Measurements from ENCODE around the gene AFF3. TPM values are rescaled to one million over a fixed set of nuclear protein-coding genes. Genes with fewer than 3 reads are reported as not detected.

The AFF3 gene
- total and polyA plus RNA-seq, 2 of the 13 experiments (the other 11 are each of a cell fraction or from before 2014, with no cell fraction given), result not detected

DNA sequence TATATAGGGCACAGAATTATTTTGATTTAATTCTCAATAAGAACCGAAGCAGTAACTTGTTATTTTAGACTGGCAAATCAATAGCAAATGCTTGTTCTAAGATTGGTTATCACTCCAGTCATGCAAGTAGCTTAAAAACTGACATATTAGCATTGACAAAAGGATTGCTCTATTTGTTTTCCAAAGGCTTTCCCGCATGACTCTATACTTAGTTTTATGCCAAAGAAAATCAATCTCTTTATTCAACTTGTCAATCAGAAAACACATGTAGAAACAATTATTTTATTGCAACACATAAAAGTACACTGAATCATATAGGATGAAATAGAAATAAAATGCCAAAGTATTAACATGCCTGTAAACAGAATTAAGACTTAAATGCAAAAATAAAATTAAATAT is 108.4 kb downstream of the AFF3 start (continued):
- no peak for TF ChIP-seq MATR3 (CRISPR knock-in tag; IDR thresholded peaks at IDR 0.05)
- TF ChIP-seq, protein P1, sequence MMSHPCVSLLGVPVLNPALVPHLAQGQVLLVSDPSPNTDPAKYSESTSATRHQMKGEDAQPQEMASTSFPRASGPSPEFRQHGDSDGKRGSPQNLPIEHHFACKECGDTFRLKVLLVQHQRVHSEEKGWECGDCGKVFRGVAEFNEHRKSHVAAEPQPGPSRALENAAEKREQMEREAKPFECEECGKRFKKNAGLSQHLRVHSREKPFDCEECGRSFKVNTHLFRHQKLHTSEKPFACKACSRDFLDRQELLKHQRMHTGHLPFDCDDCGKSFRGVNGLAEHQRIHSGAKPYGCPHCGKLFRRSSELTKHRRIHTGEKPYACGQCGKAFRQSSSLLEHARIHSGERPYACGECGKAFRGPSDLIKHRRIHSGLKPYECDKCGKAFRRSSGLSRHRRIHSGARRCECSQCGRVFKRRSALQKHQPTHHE (CRISPR knock-in tag; IDR thresholded peaks at IDR 0.05; ENCODE audit: borderline replicate concordance), result no peak

DNA sequence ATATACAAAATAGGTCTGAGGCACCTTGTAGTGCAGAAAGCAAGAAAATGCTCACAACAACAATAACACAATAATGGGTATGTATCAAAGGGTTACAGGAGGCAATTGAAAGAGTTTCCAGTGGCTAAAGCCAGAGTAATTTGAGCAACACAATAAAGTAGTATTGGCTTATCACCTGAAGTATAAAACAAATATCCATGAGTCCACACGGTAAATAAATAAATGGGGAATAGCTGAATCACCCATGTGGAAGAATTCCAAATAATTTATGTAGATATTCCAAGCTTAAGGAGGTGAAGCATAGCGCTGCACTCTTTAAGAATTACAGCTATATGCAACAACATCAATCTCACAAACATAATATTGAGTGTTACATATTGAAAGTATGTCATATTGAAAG is 110.8 kb downstream of the AFF3 start:
- in situ Hi-C loops (cut with HindIII; ENCODE audit: extremely low pct_ligation_motif_present, low pct_unique_long_range_greater_than_20kb) (no loop called here), intact Hi-C loops (cut with micrococcal nuclease; ENCODE audit: unreplicated experiment) (no loop called here)
- no peak overlapping the region for H3K27ac ChIP-seq (ENCODE audit: extremely low read length, insufficient read depth, low read length)
- BruUV-seq (replicated peaks), result no TSS peak
- WGBS (ENCODE audit: low lambda C conversion rate), result 34% methylated on average over 2 of the region's 2 CpGs
- TF ChIP-seq SNRNP70 (IDR thresholded peaks at IDR 0.05; ENCODE audit: low read depth, low read length) (no peak), FIP1L1 (IDR thresholded peaks at IDR 0.05; ENCODE audit: borderline replicate concordance, insufficient read depth, low read depth, low read length) (no peak), RFXANK (CRISPR knock-in tag; IDR thresholded peaks at IDR 0.05) (no peak), GLI4 (CRISPR knock-in tag; IDR thresholded peaks at IDR 0.05; ENCODE audit: borderline replicate concordance) (no peak), SALL1 (CRISPR knock-in tag; IDR thresholded peaks at IDR 0.05) (no peak), RBM39 (IDR thresholded peaks at IDR 0.05; ENCODE audit: low read depth, low read length, poor library complexity, severe bottlenecking) (no peak), ZNF839 (CRISPR knock-in tag; IDR thresholded peaks at IDR 0.05; ENCODE audit: borderline replicate concordance) (no peak), ETV5 (CRISPR knock-in tag; IDR thresholded peaks at IDR 0.05; ENCODE audit: borderline replicate concordance) (no peak), ZNF713 (CRISPR knock-in tag; IDR thresholded peaks at IDR 0.05) (no peak)
- POLR2A ChIA-PET, result no interaction called here
- no peak overlapping the region for H2AFZ ChIP-seq (ENCODE audit: low read length)
- H3K9me3 ChIP-seq (ENCODE audit: low read length), result no peaks in the 10 kb centered on the region
- no peak for ATAC-seq
- FAIRE-seq, result no peak
- no peak overlapping the region for H3K4me3 ChIP-seq (replicated peaks in 1 of 3; ENCODE audit: insufficient read depth in 1 of 3, low read depth in 2 of 3, low read length in 3 of 3)
- no peaks in the 10 kb centered on the region for H3K79me2 ChIP-seq (ENCODE audit: insufficient read depth, low read length)
- H3K36me3 ChIP-seq (replicated peaks in 1 of 2; ENCODE audit: control insufficient read depth in 1 of 2, insufficient read depth in 2 of 2, low read length in 2 of 2), result no peaks in the 10 kb centered on the region
- no peak overlapping the region for H3K4me2 ChIP-seq (ENCODE audit: low read depth, low read length)
- no peak for DNase-seq (ENCODE audit: low spot score)
- H3K9ac ChIP-seq (ENCODE audit: insufficient read depth, low read depth, low read length), result no peak overlapping the region
- no peaks in the 10 kb centered on the region for H4K20me1 ChIP-seq (ENCODE audit: insufficient read depth, low read length)
- CTCF ChIA-PET (ENCODE audit: low intra/inter-chr PET ratio, low total read pairs), result no interaction called here
- no peaks in the 10 kb centered on the region for H3K27me3 ChIP-seq (ENCODE audit: control insufficient read depth in 1 of 2, insufficient read depth in 2 of 2, low read length in 2 of 2)
- H3K4me1 ChIP-seq (ENCODE audit: insufficient read depth, low read length), result peaks cover 12% of the 10 kb centered on the region; the same call in 1 of the 2 replicates

Data from HepG2 (cell line).